Measurements from ENCODE around the gene TMED4.
A peak's percentile ranks its signal among the peaks of the same experiment; 100 is the strongest.
"Not testable (repeated sequence)": the region's sequence is repeated elsewhere in the genome, so short reads cannot be mapped to it uniquely, and the experiment has no call there.

The TMED4 gene

GRCh38 chr7:44607141-44608068 is 25.4 kb upstream of the TMED4 start:
- DNase-seq (ENCODE audit: low read depth) = no peak

DNA sequence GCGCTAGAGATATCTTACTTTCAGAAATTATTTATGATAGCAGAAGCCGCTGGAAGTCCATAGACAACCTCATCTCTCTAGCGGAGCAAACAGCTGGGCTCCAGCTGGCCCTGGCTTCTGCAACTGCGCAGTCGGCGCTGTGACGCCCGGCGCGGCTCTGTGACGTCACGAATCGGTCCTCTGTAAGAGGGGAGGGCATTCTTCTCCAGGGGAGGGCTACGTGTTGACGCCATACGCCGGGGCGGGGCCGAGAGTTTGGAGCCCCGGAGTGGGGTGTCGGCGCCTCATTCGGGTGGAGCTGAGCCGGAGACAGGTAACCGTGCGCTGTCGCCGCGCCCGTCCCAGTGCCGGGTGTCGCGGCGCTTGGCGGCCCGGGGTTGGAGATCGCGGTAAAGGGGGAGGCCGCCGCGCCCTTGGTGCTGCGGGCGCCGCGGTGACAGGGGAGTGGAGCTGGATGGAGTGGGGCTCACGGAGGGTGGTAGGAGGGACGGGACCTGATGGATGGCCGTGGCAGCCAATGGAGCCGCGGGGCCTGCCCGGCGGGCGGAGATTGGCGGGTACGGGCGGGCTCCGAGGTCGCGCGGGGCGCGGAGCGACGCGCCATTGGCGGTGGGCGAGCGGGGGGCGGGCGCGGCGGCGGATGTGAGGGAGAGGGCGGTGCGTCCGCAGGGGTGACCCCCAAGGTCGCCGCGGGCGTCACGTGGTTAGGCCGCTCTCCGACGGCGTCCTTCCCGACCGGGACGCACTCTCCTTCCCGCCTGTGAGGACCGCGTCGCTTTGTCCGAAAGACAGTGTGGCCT is 24.5 kb upstream of the TMED4 start, which contains the start of gene OGDH:
TSS of gene OGDH (plus strand) at position 287 of the 800 bp plus-strand sequence. CDS start 17,717 bp downstream, outside the sequence.
- peak; percentile 90 for DNase-seq (ENCODE audit: low read depth)

DNA sequence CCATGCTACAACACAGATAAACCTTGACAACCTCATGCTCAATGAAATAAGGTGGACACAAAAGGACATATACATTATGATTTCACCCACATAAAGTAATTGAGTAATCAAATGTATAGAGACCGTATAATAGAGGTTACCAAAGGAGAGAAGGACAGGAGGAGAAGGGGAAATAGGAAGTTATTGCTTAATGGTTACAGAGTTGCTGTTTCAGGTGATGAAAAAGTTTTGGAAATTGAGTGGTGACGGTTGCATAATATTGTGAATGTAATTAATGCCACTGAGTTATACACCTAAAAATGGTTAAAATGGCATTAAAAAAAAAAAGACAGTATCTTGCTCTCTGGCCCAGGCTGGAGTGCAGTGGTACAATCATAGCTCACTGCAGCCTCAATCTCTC is 22.9 kb upstream of the TMED4 start:
- no peak for DNase-seq (ENCODE audit: low read depth)

GRCh38 chr7:44603193-44603592 is 21.2 kb upstream of the TMED4 start:
- DNase-seq (ENCODE audit: low read depth) = no peak

DNA sequence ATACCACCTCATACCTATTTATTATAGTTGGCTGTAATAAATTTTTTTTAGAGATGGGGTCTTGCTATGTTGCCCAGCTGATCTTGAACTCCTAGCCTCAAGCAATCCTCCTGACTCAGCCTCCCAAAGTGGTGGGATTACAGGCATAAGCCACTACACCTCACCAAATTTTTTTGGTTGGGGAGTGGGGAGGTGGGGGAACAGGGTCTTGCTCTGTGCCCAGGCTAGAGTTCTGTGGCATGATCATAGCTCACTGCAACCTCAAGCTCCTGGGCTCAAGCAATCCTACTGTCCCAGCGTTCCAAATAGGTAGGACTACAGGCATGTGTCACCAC is 20.5 kb upstream of the TMED4 start:
- no peak for DNase-seq (ENCODE audit: low read depth)

DNA sequence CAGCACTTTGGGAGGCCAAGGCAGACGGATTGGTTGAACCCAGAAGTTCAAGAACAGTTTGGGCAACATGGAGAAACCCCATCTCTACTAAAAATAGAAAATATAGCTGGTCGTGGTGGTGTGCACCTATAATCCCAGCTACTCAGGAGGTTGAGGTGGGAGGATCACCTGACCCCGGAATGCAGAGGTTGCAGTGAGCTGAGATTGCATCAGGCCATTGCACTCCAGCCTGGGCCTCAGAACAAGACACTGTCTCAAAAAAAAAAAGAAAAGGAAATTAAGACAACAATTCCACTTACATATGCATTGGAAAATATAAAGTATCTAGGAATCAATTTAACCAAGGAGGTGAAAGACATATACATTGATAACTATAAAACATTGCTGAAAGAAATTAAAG is 17.2 kb upstream of the TMED4 start:
- no peak for DNase-seq (ENCODE audit: low read depth)

- not testable (repeated sequence) for DNase-seq (ENCODE audit: low read depth)
Observed at GRCh38 chr7:44597181-44597580, 15.2 kb upstream of the TMED4 start.

DNA sequence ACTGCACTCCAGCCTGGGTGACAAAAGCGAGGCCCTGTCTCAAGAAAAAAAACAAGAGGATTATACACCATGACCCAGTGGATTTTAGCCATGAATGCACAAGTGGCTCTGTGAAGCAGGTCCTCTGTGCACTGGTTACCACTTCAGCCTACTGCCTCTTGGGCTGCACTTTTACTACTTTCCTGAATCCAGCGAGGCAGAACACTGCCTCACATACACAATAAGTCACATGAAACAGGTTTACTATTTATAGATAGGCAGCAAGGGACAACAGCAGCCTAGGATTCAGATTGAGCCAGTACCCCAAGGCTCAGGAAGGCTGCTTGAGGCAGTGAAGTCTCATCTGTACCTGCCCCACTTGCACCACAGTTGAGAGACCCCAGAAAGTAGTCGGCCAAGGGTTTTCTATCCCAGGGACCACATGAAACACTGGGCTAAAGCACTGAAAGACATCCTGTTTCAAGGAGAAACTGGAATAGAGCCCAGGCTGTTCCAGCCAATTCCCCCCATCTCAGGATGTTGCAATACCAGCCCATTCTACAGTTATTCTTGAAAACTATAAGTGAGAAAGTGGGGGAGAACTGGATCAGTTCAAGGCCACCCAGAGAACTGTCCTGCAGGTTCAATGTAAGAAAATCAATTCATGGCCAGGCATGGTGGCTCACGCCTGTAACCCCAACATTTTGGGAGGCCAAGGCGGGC is 14.1 kb upstream of the TMED4 start:
- no peak for DNase-seq (ENCODE audit: low read depth)

DNA sequence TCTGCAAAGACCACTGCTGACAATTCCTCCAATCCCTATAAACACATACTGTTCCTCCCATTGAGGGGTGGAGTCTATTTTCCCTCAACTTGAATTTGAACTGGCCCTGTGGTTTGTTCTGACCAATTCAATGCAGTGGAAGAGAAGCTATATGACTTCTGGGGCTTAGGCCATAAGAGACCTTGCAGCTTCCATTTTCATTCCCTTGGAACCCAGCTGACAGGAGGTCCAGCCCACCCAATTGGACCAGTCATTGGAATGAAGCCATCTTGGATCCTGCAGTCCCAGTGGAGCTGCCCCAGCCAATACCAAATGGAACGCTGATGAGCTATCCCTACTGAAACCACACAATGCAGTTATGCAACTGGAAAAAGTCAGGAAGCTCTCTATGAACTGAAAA is 8.9 kb upstream of the TMED4 start:
- DNase-seq (ENCODE audit: low read depth) = no peak

- DNase-seq (ENCODE audit: low read depth) = no peak
Observed at GRCh38 chr7:44587843-44588711, 6.0 kb upstream of the TMED4 start.

GRCh38 chr7:44583146-44583865 is 1.3 kb upstream of the TMED4 start:
- no peak for DNase-seq (ENCODE audit: low read depth)

DNA sequence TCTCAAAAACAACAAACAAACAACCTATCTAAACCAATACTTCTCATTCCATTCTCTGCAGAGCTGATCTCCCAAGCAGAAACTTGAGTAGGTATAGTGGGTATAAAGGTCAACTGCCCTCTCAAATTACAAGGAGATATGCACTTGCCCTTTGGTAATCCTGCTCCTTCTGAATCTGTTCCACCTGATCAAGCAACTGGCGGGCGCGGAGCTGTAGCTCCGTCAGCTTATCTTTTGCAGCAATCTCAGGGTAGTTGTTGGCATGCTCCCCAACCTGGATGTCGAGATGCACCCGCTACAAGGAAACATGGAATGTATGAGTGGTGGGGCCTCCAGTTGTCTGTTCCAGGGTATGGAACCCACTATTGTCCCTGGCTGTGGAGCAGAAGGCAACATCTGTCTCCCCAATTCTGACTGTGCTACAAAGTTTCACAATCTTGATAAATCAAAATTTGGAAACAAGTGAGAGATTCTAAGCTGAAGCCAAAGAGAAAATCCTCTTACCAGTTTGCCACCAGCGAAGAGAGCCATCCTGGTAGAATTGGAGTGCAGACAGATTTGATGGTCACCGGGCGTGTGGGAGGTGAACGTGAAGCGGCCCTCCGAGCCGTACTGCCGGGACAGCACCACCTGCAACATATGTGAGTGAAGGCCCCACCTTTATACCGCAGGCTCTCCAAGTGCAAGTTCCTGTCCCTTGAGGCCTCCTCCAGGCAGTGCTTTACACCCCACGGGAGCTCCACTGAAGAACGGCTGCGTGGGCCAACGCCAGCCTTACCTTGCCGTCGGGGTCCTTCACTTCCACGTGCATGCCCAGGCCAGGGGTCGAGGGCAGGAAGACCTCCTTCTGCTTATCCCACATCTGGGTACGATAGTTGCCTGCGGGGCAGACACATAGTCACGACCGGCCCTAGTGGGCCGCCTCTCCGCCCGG is 819 bp downstream of the TMED4 start:
- no peak for DNase-seq (ENCODE audit: low read depth)

DNA sequence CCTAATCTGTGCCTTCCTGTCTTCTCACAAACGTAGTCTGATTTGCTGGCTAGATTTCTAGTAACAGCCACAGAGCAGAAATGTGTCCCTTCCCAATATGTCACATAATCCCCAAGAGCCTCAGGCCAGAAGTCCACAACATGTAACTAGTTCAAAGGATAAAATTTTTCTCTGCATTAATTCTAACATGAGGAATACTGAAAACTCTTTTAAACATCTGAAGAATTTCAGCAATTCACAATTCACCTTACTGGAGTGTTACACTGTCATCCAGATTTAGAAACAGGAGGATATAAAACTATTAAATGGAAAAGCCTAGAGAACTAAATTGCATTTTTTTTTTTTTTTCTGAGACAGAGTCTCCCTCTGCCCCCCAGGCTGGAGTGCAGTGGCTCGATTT is 5.8 kb downstream of the TMED4 start:
- DNase-seq (ENCODE audit: low read depth) = no peak

- no peak for DNase-seq (ENCODE audit: low read depth)
Observed at GRCh38 chr7:44575054-44575453, 7.0 kb downstream of the TMED4 start.

GRCh38 chr7:44574287-44574872 is 7.7 kb downstream of the TMED4 start:
- DNase-seq (ENCODE audit: low read depth) = no peak

GRCh38 chr7:44573464-44574286 is 8.4 kb downstream of the TMED4 start, which contains the start of gene DDX56:
Gene DDX56, minus strand, starts transcription at chr7:44573908. Its CDS starts 13 bp downstream, at chr7:44573895.
- DNase-seq (ENCODE audit: low read depth) = peak; percentile 62

- no peak for DNase-seq (ENCODE audit: low read depth)
Observed at GRCh38 chr7:44572771-44573170, 9.3 kb downstream of the TMED4 start.

GRCh38 chr7:44569959-44570358 is 12.1 kb downstream of the TMED4 start:
- DNase-seq (ENCODE audit: low read depth) = no peak

Data from non-pigmented ciliary epithelial cell (primary cell).